Measurements from ENCODE around the gene TAS2R1. TPM values are rescaled to one million over a fixed set of nuclear protein-coding genes. Genes with fewer than 3 reads are reported as not detected.

The TAS2R1 gene
- total RNA-seq, 1 experiment from 2014 or later, result not detected

DNA sequence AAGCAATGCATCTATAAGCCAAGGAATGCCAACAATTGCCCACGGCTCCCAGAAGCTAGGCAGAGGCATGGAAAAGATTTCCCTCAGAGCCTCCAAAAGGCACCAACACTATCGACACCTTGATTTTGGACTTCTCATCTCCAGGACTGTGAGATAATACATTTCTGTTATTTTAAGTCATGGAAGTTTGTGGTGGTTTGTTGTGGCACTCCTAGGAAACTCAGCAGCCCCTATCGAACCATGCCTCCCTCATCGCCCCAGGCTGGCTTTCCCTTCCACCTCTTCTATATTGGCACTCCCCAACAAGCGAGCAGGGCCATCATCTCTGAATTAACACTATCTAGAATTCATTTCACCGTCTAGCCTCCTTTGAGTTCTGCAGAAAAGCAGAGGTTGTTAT is 33.7 kb upstream of the TAS2R1 start:
- peaks cover 4% of the 10 kb centered on the region for H3K9me3 Mint-ChIP-seq
- DNase-seq (ENCODE audit: low spot score), result no peak
- H3K27me3 Mint-ChIP-seq (ENCODE audit: low read depth), result peaks cover 6% of the 10 kb centered on the region
- CTCF ChIA-PET, result no interaction called here
- TF ChIP-seq, protein P1, sequence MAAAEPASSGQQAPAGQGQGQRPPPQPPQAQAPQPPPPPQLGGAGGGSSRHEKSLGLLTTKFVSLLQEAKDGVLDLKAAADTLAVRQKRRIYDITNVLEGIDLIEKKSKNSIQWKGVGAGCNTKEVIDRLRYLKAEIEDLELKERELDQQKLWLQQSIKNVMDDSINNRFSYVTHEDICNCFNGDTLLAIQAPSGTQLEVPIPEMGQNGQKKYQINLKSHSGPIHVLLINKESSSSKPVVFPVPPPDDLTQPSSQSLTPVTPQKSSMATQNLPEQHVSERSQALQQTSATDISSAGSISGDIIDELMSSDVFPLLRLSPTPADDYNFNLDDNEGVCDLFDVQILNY (CRISPR knock-in tag; IDR thresholded peaks at IDR 0.05), result no peak
- TF ChIP-seq EMX1 (CRISPR knock-in tag; IDR thresholded peaks at IDR 0.05) (no peak), ZNF423 (CRISPR knock-in tag; IDR thresholded peaks at IDR 0.05) (no peak), NFATC4 (CRISPR knock-in tag; IDR thresholded peaks at IDR 0.05) (no peak)
- POLR2A ChIA-PET, result interaction anchor here (0.6 kb wide), 1 partner anchor 323 kb away, joined by 3 read pairs; no protein-coding TSS in a partner anchor
- H3K4me3 Mint-ChIP-seq, result no peak overlapping the region
- peaks cover 17% of the 10 kb centered on the region for H3K4me1 Mint-ChIP-seq
- H3K36me3 Mint-ChIP-seq, result no peaks in the 10 kb centered on the region
- ATAC-seq, result no peak
- no peak overlapping the region for H3K27ac Mint-ChIP-seq

GRCh38 chr5:9661316-9662015 is 31.3 kb upstream of the TAS2R1 start:
- no peak overlapping the region for H3K4me3 Mint-ChIP-seq
- DNase-seq (ENCODE audit: low spot score), result no peak
- H3K9me3 Mint-ChIP-seq, result peaks cover 6% of the 10 kb centered on the region
- POLR2A ChIA-PET, result no interaction called here
- no peak overlapping the region for H3K27ac Mint-ChIP-seq
- CTCF ChIA-PET, result no interaction called here
- no peaks in the 10 kb centered on the region for H3K36me3 Mint-ChIP-seq
- TF ChIP-seq TEAD1 (CRISPR knock-in tag; IDR thresholded peaks at IDR 0.05), result no peak
- no peak for TF ChIP-seq NFATC4 (CRISPR knock-in tag; IDR thresholded peaks at IDR 0.05)
- no peak for TF ChIP-seq MYBL2 (CRISPR knock-in tag; IDR thresholded peaks at IDR 0.05)
- no peak for TF ChIP-seq JAZF1 (CRISPR knock-in tag; IDR thresholded peaks at IDR 0.05)
- TF ChIP-seq, protein P2, sequence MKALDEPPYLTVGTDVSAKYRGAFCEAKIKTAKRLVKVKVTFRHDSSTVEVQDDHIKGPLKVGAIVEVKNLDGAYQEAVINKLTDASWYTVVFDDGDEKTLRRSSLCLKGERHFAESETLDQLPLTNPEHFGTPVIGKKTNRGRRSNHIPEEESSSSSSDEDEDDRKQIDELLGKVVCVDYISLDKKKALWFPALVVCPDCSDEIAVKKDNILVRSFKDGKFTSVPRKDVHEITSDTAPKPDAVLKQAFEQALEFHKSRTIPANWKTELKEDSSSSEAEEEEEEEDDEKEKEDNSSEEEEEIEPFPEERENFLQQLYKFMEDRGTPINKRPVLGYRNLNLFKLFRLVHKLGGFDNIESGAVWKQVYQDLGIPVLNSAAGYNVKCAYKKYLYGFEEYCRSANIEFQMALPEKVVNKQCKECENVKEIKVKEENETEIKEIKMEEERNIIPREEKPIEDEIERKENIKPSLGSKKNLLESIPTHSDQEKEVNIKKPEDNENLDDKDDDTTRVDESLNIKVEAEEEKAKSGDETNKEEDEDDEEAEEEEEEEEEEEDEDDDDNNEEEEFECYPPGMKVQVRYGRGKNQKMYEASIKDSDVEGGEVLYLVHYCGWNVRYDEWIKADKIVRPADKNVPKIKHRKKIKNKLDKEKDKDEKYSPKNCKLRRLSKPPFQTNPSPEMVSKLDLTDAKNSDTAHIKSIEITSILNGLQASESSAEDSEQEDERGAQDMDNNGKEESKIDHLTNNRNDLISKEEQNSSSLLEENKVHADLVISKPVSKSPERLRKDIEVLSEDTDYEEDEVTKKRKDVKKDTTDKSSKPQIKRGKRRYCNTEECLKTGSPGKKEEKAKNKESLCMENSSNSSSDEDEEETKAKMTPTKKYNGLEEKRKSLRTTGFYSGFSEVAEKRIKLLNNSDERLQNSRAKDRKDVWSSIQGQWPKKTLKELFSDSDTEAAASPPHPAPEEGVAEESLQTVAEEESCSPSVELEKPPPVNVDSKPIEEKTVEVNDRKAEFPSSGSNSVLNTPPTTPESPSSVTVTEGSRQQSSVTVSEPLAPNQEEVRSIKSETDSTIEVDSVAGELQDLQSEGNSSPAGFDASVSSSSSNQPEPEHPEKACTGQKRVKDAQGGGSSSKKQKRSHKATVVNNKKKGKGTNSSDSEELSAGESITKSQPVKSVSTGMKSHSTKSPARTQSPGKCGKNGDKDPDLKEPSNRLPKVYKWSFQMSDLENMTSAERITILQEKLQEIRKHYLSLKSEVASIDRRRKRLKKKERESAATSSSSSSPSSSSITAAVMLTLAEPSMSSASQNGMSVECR (CRISPR knock-in tag; IDR thresholded peaks at IDR 0.05; ENCODE audit: borderline replicate concordance), result no peak
- TF ChIP-seq MXD4 (CRISPR knock-in tag; IDR thresholded peaks at IDR 0.05; ENCODE audit: borderline replicate concordance), result no peak
- TF ChIP-seq CREM (CRISPR knock-in tag; IDR thresholded peaks at IDR 0.05), result no peak
- no peak for ATAC-seq
- peaks cover 4% of the 10 kb centered on the region for H3K4me1 Mint-ChIP-seq
- H3K27me3 Mint-ChIP-seq (ENCODE audit: low read depth), result peaks cover 3% of the 10 kb centered on the region; the same call in 1 of the 2 replicates

DNA sequence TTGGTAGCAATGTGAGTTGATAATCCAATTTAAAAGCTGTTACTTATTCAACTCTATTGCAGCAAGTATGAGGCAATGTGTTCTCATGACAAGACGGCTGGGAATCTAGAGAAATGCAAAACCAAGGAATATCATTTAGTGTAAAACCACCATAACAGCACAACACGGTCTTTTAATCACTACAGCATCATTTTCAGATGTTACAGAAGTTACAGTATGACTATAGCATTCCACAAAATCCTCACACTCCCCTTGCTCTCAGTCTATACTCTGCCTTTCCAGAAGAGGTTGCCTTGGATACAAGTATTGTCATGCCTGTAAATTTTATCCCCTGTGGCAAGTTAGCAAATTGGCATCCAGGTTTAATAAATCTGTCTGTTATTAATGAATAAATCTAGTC is 28.6 kb upstream of the TAS2R1 start:
- CTCF ChIA-PET, result no interaction called here
- Mint-ChIP-seq H3K36me3 (no peaks in the 10 kb centered on the region), H3K27ac (no peak overlapping the region), H3K4me3 (no peak overlapping the region), H3K27me3 (ENCODE audit: low read depth) (peaks cover 3% of the 10 kb centered on the region; the same call in 1 of the 2 replicates), H3K4me1 (no peaks in the 10 kb centered on the region), H3K9me3 (peaks cover 10% of the 10 kb centered on the region)
- ATAC-seq, result no peak
- POLR2A ChIA-PET, result no interaction called here
- no peak for DNase-seq (ENCODE audit: low spot score)
- no peak for TF ChIP-seq ZNF219 (CRISPR knock-in tag; IDR thresholded peaks at IDR 0.05; ENCODE audit: borderline replicate concordance)
- TF ChIP-seq EMX1 (CRISPR knock-in tag; IDR thresholded peaks at IDR 0.05), result no peak
- no peak for TF ChIP-seq MXD4 (CRISPR knock-in tag; IDR thresholded peaks at IDR 0.05; ENCODE audit: borderline replicate concordance)
- TF ChIP-seq, protein P3, sequence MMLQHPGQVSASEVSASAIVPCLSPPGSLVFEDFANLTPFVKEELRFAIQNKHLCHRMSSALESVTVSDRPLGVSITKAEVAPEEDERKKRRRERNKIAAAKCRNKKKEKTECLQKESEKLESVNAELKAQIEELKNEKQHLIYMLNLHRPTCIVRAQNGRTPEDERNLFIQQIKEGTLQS (CRISPR knock-in tag; conservative IDR thresholded peaks at IDR 0.05), result no peak
- no peak for TF ChIP-seq ZNF671 (CRISPR knock-in tag; IDR thresholded peaks at IDR 0.05)
- TF ChIP-seq HMGA2 (CRISPR knock-in tag; IDR thresholded peaks at IDR 0.05), result no peak
- no peak for TF ChIP-seq TEAD1 (CRISPR knock-in tag; IDR thresholded peaks at IDR 0.05)
- no peak for TF ChIP-seq ATF6 (CRISPR knock-in tag; IDR thresholded peaks at IDR 0.05)
- TF ChIP-seq CBFB (CRISPR knock-in tag; IDR thresholded peaks at IDR 0.05; ENCODE audit: low read depth), result no peak
- TF ChIP-seq, protein P4, sequence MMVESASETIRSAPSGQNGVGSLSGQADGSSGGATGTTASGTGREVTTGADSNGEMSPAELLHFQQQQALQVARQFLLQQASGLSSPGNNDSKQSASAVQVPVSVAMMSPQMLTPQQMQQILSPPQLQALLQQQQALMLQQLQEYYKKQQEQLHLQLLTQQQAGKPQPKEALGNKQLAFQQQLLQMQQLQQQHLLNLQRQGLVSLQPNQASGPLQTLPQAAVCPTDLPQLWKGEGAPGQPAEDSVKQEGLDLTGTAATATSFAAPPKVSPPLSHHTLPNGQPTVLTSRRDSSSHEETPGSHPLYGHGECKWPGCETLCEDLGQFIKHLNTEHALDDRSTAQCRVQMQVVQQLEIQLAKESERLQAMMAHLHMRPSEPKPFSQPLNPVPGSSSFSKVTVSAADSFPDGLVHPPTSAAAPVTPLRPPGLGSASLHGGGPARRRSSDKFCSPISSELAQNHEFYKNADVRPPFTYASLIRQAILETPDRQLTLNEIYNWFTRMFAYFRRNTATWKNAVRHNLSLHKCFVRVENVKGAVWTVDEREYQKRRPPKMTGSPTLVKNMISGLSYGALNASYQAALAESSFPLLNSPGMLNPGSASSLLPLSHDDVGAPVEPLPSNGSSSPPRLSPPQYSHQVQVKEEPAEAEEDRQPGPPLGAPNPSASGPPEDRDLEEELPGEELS (CRISPR knock-in tag; IDR thresholded peaks at IDR 0.05), result no peak
- TF ChIP-seq ELF4 (CRISPR knock-in tag; IDR thresholded peaks at IDR 0.05; ENCODE audit: low read depth), result no peak
- TF ChIP-seq ZBTB43 (CRISPR knock-in tag; IDR thresholded peaks at IDR 0.05), result no peak
